ENCODE results near the gene TERT.
A peak's percentile ranks its signal among the peaks of the same experiment; 100 is the strongest.

TERT gene

DNA sequence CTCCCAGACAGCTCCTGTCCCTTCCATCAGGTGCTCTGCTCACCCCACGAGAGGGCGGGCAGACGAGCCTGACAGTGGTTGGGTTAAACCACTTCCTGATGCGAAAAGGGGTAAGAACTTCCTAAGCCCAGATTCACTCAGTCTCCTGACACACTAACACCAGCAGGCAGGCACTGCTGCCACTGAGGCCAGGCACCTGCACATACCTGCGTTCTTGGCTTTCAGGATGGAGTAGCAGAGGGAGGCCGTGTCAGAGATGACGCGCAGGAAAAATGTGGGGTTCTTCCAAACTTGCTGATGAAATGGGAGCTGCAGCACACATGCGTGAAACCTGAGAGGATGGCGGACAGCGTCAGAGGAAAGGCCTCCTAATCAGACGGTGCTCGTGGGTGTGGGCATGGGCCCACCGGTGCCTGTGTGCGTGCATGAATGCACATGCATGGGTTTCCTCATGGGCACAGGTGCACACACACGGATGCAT, 39.7 kb downstream of the TERT start:
- DNase-seq, result no peak

DNA sequence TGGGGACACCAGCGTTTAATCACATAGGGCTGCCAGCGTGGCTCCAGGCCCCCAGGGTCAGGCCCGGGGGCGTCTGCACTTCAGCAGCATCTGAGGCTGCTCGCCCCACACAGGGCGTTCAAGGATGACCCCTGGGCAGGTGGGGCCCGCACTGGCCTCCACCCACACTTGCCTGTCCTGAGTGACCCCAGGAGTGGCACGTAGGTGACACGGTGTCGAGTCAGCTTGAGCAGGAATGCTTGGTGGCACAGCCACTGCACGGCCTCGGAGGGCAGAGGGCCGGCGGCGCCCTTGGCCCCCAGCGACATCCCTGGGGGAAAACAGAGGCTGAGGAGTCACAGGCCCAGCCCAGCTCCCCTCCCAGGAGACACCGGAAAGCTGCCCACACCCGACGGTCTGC, 40.7 kb downstream of the TERT start:
- DNase-seq, result no peak

DNA sequence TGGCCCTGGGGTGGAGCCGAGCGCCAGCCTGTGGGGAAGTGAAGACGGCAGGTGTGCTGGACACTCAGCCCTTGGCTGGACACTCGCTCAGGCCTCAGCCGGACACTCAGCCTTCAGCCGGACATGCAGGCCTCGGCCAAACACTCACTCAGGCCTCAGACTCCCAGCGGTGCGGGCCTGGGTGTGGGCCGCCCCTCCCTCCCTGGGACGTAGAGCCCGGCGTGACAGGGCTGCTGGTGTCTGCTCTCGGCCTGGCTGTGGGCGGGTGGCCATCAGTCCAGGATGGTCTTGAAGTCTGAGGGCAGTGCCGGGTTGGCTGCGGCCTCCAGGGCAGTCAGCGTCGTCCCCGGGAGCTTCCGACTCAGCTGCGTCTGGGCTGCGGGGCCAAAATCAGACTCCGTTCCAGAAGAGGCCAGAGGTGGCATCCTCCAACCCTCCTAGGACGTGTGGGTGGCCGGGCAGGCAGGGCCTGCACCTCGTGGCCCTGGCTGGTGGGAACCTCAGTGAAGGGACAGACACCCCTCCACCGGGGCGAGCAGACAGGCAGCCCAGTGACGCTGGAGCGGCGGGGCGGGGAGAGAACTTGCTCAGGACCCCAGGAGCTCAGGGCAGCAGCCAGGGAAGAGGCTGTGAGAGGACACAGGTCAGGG, 41.3 kb downstream of the TERT start:
- no peak for DNase-seq

DNA sequence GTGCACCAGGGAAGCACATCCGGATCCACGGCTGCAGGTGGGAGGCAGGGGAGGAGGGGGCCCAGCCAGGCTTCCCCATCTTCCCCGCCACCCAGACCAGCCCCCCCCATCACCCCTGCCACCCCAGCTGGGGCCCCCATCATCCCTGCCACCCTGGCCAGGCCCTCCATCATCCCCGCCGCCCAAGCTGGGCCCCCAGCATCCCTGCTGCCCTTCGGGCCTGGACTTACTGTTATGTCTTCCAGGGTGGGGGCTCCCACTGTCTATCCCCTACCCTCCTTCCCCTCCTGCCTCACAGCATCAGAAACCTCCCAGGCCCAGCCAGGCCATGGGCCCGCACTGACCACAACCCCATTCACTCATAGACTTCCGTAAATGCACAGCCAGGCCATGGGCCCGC, 42.2 kb downstream of the TERT start:
- no peak for DNase-seq

DNA sequence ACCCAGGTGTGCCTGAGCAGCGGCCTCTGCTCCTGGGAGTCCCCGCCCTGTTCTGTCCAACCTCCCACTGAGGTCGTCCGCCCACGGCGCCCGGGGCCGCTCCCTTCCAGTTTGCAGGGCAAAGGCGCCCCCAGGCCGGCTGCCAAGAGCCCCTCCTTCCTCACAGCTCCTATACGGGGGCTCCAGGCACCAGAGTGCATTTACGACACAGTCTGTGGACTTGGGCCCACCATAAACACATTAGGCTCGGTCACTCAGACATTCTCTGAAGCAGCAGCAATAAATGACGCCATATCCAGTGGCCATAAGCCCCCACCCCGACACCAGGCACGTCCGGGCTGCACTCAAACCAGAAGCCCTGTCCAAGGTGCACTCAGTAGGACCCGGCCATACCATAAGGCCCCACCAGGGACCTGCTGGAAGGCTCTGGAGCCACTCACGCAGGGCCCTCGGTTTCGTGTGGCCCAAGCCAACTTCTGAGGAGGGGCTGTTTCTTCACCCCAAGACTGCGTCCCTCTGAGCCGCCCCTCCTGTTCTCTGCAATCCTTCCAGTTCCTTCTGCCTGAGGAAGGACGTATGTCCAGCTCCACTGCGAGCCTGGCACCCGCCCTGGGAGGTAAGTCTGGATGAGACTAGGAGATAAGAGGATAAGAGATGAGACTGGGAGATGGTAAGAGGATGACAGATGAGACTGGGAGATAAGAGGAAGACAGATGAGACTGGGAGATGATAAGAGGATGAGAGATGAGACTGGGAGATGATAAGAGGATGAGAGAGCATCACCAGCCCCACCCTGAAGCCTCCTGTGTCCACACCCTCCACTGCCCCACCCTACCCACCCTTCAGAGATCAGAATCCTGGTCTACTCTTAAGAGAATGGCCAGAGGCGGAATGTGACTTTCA, 42.9 kb downstream of the TERT start:
- DNase-seq, result no peak

DNA sequence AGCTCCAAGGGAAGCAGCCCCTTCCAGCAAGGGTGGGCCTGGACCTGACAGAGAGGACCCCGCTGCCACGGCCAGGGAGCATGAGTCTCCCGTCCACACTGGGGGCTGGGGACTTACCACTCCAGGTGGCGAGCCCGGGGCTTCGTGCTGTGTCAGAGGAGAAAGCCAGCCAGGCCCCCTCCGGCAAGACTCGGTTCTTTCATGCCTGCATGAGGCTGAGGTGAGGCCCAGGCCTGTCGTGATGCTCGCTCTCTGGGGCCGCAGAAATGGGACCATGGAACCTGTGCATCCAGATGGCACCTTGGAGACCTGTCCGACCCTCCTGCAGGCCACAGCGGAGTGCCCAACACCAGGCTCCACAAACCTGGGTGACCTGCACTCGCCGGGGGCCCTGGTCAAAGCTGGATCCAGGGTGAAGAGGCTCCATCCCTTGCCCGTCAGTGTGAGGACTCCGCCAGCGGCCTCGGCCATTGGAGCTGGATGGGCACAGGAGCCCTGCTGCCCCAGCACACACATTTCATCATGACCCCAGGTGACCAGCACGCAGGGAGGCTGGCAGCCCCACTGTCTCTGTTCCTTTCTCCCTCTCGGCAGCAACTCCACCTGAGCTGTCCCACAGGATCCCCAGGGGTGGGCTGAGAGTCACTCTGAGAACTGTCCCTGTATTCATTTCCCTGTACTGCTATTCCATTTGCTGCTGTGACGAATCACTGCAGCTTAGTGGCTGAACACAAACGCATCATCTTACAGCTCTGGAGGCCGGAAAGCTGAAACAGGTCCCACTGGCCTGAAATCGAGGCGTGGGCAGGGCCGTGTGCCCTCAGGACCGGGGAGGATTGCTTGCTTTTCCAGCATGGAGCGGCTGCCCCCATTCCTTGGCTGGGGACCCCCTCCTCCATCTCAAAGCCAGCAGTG, 45.2 kb downstream of the TERT start:
- no peak for DNase-seq

DNA sequence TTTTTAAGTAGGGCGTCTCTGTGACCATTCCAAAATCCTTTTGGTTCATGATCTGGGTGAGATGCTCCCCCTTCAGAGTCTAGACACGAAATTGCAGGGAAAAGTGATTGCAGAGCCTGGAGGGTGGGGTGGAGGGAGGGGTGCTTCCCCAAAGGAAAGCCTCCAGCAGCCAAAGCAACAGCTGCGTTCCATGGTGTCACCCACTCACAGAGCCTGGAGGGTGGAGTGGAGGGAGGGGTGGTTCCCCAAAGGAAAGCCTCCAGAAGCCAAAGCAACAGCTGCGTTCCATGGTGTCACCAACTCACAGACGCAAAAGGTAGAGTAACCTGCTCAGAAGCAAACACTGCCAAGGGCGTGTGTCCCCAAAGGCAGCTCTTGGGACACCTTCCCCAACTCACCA, 47.1 kb downstream of the TERT start:
- peak; percentile 26 to 87 for DNase-seq

DNA sequence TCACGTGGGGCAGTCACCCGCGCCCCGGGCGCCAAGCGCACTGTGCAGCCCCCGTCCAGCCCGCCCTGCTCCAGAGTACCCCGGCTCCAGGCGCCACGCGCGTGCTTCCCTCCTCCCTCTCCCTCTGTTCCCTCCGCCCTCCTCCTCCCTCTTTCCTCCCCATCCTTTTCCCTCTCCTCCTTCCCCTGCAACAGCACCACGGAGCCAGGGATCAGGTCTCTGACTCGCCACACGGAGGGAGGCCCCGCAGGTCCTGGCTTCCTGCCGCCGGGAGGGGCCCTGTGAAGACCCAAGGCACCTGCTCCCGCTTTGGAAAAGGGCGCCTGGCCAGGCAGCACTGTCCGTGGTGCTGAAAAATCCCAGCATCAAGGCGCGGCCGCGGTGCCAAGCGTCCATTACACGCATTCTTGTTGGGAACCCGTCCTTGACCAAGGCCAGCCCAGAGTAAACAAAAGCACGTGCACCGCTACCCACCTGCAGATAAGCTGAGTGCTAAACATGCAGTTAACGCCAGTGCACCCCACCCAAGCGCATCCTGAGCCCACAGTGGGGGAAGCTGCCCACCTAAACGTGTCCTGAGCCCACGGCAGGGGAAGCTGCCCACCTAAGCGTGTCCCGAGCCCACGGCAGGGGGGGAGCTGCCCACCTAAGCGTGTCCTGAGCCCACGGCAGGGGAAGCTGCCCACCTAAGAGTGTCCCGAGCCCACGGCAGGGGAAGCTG, 48.0 kb downstream of the TERT start:
- DNase-seq, result peak in 1 of 2 experiments; percentile 58

DNA sequence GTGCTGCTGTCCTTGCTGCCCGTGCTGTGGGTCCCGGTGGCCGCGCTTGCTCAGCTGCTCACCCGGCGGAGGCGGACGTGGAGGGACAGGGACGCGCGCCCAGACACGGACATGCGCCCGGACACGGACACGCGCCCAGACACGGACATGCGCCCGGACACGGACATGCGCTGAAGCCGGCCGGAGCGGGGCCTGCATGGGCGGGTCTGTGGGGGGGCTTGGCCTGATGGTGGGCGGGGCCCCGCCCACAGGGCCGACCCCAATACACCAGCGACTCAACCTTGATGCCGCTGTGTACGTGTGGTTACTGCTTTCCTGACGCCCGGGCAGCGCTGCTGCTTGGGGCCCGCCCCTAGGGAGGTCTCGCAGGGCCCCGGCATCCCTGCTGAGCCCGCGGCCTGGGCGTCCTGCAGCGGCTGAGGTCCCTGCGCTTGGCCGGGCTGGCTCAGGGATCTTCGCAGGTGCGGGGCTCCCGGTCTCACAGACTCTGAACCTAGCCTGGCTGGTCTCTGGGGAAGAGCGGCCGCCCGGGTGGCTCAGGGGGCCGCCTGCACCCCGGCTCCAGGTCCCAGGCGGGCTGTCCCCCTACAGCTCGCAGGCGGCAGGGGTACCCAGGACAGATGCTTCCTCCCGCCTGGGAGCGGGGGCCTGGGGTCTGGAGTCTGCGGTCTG, 48.8 kb downstream of the TERT start:
- DNase-seq, result peak; percentile 29 to 53

DNA sequence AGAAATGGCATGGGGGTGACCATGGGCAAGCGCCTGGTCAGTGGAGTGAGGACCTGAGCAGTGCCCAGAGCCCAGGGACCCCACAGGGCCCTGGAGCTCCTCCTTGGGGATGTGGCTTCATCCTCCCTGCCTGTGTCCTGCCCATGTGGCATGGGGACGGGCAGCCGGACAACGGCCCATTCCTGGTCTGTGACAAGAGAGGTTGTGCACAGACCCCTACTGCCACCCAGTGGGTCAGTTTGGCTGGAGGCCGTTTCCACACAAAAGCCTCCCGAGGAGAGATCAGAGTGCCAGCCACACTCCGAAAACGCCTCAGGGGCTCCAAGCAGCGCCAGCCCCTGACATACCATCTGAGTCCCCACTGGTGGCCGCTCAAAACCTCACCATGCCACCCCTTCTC, 49.9 kb downstream of the TERT start:
- DNase-seq, result peak in 1 of 2 experiments; percentile 37

DNA sequence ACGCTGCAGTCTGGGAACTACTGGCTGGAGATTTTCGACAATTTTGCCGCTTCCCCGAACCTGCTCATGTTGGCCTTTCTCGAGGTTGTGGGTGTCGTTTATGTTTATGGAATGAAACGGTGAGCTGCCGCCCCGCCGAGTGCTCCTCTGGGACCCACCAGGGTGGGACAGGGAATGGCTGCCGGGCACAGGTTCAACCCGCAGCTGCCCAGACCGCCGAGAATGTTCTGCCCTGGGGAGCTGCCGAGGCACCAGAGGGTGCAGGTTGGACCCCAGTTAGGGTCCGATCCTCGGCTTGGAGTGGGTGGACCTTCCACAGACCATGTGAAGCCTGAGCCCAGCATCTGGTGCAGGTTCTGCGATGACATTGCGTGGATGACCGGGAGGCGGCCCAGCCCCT, 50.6 kb downstream of the TERT start:
- DNase-seq, result no peak

DNA sequence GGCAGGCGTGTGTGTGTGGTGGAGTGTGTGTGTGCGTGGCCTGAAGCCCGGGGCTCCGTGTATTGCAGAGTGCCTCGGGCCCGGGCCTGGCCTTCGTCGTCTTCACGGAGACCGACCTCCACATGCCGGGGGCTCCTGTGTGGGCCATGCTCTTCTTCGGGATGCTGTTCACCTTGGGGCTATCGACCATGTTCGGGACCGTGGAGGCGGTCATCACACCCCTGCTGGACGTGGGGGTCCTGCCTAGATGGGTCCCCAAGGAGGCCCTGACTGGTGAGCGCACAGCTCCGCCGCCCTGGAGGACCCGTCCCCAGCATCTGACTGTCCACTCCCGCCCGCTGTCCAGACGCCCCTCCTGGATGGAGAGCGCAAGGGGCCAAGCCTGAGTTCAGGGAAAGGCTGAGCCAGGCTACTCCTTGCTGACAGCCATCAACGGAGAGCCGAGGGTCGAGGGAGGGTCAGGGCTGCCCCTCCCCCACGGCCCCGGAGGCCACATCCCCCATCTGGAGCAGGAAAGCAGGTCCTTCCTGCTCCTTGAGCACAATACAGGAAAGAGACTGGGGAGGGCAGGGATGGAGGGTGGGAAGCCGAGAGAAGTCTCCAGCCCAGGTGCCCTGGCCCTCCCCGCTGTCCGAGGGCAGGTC, 51.3 kb downstream of the TERT start:
- no peak for DNase-seq

DNA sequence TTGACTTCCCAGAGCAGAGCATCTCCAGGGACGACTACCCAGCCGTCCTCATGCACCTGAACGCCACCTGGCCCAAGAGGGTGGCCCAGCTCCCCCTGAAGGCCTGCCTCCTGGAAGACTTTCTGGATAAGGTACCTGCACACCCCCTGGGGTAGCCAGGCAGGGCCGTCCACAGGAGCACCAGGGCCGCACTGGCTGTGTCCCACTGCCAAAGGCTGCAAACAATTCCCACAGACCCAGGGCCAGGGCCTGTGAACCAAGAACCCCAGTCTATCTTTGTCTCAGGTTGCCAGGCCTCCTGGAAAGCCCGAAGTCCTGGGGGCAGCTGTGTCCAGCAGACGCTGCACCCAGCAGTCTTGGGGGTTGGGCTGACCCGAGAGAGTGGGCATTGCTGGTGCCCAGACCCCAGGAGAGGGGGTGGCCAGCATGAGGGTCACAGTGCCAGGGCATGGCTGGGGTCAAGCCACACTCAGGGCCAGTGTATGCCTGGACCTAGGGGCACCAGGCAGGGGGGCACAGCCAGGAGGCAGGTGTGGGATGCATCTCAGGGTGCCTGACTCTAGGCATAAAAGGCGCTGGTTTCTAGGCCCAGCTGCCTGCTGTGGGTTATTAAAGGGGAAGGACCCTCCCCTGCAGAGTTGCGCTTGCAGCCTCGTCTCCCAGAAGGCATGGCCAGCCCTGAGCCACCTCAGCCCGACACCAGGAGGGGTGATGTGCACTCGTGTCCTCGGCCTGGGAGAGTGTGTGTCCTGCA, 52.0 kb downstream of the TERT start:
- DNase-seq, result no peak

DNA sequence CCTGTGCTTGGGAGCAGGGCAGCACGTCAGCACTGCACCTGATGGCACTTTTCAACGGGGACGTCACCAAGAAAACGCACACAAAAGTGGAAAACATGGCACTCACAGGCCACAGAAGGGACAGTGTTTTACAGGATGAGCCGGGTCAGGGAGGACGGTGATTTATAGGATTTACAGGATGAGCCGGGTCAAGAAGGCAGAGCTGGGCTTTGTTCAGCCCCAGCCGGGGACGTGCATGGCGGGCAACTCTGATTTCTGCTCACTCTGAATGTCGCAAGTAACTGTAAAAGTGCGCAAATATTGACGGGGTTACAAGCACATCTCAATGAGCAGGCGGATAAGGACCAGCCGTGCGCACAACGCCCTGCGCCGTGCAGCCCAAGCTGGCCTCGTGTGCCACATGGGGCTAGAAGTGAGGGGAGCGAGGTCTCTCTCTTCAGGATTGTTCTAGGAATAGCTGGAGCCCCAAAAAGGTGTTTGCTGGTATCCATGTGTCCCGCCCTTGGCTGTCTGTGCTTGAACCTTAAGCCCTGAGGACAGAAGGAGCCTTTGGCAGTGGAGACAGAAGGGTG, 53.3 kb downstream of the TERT start:
- DNase-seq, result no peak

DNA sequence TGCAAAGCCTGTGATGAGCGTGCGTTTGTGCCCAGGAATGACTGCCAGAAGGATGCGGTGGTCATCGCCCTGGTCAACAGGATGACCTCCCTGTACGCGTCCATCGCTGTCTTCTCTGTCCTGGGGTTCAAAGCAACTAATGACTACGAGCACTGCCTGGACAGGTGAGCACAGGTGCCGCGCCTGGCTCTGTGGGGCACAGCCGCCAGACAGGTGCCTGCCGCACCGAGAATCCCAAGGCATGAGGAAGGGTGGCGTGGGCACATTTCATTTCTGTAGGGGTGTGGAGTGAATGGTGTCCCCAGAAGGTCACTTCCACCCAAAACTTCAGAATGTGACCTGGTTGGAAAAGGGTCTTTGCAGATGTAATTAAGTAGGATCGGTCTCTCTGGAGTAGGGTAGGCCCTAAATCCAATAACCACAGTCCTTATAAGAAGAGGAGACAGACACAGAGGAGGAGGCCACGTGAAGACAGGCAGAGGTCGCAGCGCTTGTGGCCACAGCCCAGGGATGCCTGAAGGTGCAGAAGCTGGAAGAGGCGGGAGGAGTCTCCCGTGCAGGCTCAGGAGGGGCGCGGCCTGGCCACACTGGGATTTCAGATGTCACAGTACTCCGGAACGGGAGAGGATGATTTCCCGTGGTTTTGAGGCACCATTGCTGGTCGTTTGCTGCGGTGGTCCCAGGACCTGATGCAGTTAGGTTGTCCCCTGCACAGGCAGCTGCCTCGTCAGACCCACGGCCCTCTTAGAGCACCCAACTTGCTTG, 54.2 kb downstream of the TERT start:
- DNase-seq, result no peak

DNA sequence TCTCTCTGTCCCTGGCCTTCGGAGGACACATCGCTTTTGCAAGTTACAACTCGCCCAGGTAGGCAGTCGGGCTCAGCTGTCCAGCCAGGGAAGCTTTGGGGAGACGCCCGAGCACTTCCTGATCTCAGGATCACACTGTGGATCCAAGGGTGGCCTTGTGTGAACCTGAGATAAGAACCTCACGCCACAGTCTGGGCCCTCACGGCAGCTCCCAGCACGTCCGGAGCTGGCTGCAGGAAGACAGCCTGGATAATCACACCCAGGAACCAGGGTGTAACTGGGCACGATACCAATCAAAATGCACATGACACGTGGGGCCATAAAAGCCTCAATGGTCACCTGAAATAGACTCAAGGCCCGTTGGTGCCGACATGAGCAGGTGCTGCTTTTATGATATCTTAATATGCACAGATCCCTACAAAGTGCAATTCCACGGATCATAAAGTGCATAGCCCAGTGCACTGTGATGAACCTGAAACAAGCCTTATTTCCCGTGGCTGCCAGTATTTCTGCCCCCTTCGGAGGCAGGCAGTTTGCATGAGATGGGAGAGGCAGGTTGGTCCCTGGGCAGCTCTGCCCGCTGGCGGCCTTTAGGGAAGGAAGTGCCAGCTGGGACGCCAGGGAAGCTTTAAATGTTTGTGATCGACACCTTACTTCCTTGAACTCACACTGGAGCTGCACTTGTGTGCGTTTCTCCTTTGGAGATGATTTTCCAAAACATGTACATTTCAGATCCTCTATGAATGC, 55.2 kb downstream of the TERT start:
- DNase-seq, result no peak

DNA sequence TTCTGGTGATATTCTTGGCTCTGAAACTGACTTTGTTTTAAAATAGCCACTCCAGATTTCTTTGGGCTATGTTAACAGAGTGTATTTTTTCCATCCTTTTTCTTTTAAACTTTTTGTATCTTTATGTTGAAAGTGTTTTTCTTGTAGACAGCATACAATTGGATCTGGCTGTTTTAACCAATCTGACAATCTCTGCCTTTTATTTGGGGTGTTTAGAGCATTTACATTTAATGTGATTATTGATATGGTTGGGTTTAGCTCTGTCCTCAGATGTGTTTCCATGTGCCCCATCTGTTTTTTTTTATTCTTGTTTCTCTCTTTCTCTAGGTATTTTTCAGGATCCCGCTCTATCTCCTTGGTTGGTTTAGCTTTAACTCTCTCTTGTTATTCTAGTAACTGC, 59.0 kb downstream of the TERT start:
- no peak for DNase-seq

DNA sequence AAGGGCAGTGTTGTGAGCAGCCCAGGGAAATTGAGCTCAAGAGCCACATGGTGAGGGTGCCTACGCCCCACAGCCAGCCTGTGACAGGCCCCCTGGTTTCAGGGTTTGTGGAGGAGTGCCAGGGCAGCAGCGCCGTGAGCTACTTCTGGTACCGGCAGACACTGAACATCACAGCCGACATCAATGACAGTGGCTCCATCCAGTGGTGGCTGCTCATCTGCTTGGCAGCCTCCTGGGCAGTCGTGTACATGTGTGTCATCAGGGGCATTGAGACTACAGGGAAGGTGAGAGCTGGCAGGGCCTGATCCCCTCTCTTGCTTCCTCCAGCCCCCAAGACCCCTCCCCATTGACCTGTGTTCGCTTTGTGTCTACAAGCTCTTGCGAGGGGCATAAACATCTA, 59.5 kb downstream of the TERT start:
- DNase-seq, result peak in 1 of 2 experiments; percentile 65

DNA sequence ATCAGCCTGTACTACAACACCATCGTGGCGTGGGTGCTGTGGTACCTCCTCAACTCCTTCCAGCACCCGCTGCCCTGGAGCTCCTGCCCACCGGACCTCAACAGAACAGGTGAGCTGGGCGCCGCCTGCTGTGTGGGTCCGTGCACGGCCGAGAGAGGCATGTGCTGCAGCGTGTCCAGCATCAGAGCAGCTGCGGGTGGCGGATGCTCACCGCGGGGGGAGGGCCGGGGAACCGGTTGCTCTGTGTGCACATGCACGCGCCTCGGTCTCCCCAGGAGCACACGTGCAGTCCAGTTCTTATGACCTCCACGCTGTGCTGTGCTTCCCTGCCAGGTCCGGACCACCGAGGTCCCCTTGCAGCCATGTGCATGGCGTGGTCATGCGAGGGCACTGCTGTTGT, 62.1 kb downstream of the TERT start:
- DNase-seq, result no peak

Measured in NCI-H524 (cell line).